Adipocyte (in vitro differentiated cells): ENCODE results near the gene OSGIN1.
"Not testable (repeated sequence)": the region's sequence is repeated elsewhere in the genome, so short reads cannot be mapped to it uniquely, and the experiment has no call there.

Source experiments
- DNase-seq: peaks from one replicate; pipeline ENCODE4 v3.0.0-alpha.2; 2015; ENCODE audit warnings: low read depth
- H3K27me3 ChIP-seq: replicated peaks from 2 replicates; pipeline ENCODE4 v1.7.0; 2013; ENCODE audit warnings: mild to moderate bottlenecking, low read length, moderate library complexity; ENCODE audit not compliant: control insufficient read depth, insufficient read depth
- H3K36me3 ChIP-seq: 2 replicates; pipeline ENCODE4 v1.7.0; 2013; ENCODE audit warnings: low read length, mild to moderate bottlenecking, moderate library complexity; ENCODE audit not compliant: control insufficient read depth, insufficient read depth, severe bottlenecking
- H3K4me1 ChIP-seq: 2 replicates; pipeline ENCODE4 v1.7.0; 2013; ENCODE audit warnings: mild to moderate bottlenecking, low read length, moderate library complexity; ENCODE audit not compliant: control insufficient read depth, insufficient read depth
- H3K4me3 ChIP-seq: 2 replicates; pipeline ENCODE4 v1.7.0; 2013; ENCODE audit warnings: mild to moderate bottlenecking, low read length, moderate library complexity
- H3K9ac ChIP-seq: 2 replicates; pipeline ENCODE4 v1.7.0; 2013; ENCODE audit warnings: mild to moderate bottlenecking, low read length, moderate library complexity
- H3K9me3 ChIP-seq: 2 replicates; pipeline ENCODE4 v1.7.0; 2013; ENCODE audit warnings: mild to moderate bottlenecking, low read length, moderate library complexity; ENCODE audit not compliant: control insufficient read depth

Gene OSGIN1

GRCh38 chr16:83945587-83945986 lies 7.5 kb upstream of the OSGIN1 start:
- no peak overlapping the region for H3K9ac ChIP-seq
- H3K4me1 ChIP-seq = no peaks in the 10 kb centered on the region
- H3K4me3 ChIP-seq = no peak overlapping the region
- peaks cover 28% of the 10 kb centered on the region for H3K27me3 ChIP-seq
- DNase-seq = no peak
- no peaks in the 10 kb centered on the region for H3K36me3 ChIP-seq
- H3K9me3 ChIP-seq = no peaks in the 10 kb centered on the region

GRCh38 chr16:83946154-83946780 lies 6.8 kb upstream of the OSGIN1 start:
- no peak for DNase-seq
- H3K4me3 ChIP-seq = no peak overlapping the region
- H3K9me3 ChIP-seq = no peaks in the 10 kb centered on the region
- H3K27me3 ChIP-seq = peaks cover 23% of the 10 kb centered on the region
- no peaks in the 10 kb centered on the region for H3K36me3 ChIP-seq
- H3K9ac ChIP-seq = no peak overlapping the region
- no peaks in the 10 kb centered on the region for H3K4me1 ChIP-seq

GRCh38 chr16:83946781-83947566 lies 6.1 kb upstream of the OSGIN1 start:
- no peaks in the 10 kb centered on the region for H3K4me1 ChIP-seq
- no peaks in the 10 kb centered on the region for H3K9me3 ChIP-seq
- no peak overlapping the region for H3K9ac ChIP-seq
- no peak for DNase-seq
- no peak overlapping the region for H3K4me3 ChIP-seq
- H3K27me3 ChIP-seq = peaks cover 23% of the 10 kb centered on the region
- no peaks in the 10 kb centered on the region for H3K36me3 ChIP-seq

GRCh38 chr16:83947642-83948234 lies 5.3 kb upstream of the OSGIN1 start:
- peaks cover 20% of the 10 kb centered on the region for H3K27me3 ChIP-seq
- H3K9ac ChIP-seq = no peak overlapping the region
- H3K36me3 ChIP-seq = no peaks in the 10 kb centered on the region
- no peaks in the 10 kb centered on the region for H3K9me3 ChIP-seq
- H3K4me3 ChIP-seq = no peak overlapping the region
- peaks cover 5% of the 10 kb centered on the region for H3K4me1 ChIP-seq
- DNase-seq = no peak

- Histone ChIP-seq H3K4me1 (peaks cover 12% of the 10 kb centered on the region), H3K9me3 (no peaks in the 10 kb centered on the region), H3K4me3 (no peak overlapping the region), H3K9ac (no peak overlapping the region), H3K27me3 (peaks cover 13% of the 10 kb centered on the region), H3K36me3 (no peaks in the 10 kb centered on the region)
- DNase-seq = no peak
Measured at GRCh38 chr16:83948914-83949723, 3.9 kb upstream of the OSGIN1 start.

- no peaks in the 10 kb centered on the region for H3K9me3 ChIP-seq
- H3K4me3 ChIP-seq = no peak overlapping the region
- H3K9ac ChIP-seq = no peak overlapping the region
- peaks cover 13% of the 10 kb centered on the region for H3K27me3 ChIP-seq
- no peak for DNase-seq
- no peaks in the 10 kb centered on the region for H3K36me3 ChIP-seq
- H3K4me1 ChIP-seq = peaks cover 17% of the 10 kb centered on the region
Measured at GRCh38 chr16:83949724-83950001, 3.4 kb upstream of the OSGIN1 start.

- H3K36me3 ChIP-seq, H3K27me3 ChIP-seq, DNase-seq, H3K4me3 ChIP-seq, H3K9me3 ChIP-seq, H3K9ac ChIP-seq: not testable (repeated sequence)
- H3K4me1 ChIP-seq = peaks cover 27% of the 10 kb centered on the region
Measured at GRCh38 chr16:83950862-83951399, 2.1 kb upstream of the OSGIN1 start.

- H3K9me3 ChIP-seq = no peaks in the 10 kb centered on the region
- no peak for DNase-seq
- no peak overlapping the region for H3K4me3 ChIP-seq
- H3K36me3 ChIP-seq = no peaks in the 10 kb centered on the region
- H3K4me1 ChIP-seq = peaks cover 27% of the 10 kb centered on the region
- peaks cover 9% of the 10 kb centered on the region for H3K27me3 ChIP-seq
- H3K9ac ChIP-seq = no peak overlapping the region
Measured at GRCh38 chr16:83951544-83951943, 1.5 kb upstream of the OSGIN1 start.

- peaks cover 27% of the 10 kb centered on the region for H3K4me1 ChIP-seq
- peak overlapping the region; percentile 88 for H3K9ac ChIP-seq
- H3K9me3 ChIP-seq = no peaks in the 10 kb centered on the region
- H3K4me3 ChIP-seq = peak overlapping the region; percentile 83
- no peaks in the 10 kb centered on the region for H3K36me3 ChIP-seq
- DNase-seq = no peak
- H3K27me3 ChIP-seq = no peaks in the 10 kb centered on the region
Measured at GRCh38 chr16:83952587-83952939, 477 bp upstream of the OSGIN1 start.

- DNase-seq = peak; percentile 42
- peaks cover 37% of the 10 kb centered on the region for H3K4me1 ChIP-seq
- H3K27me3 ChIP-seq = no peaks in the 10 kb centered on the region
- no peaks in the 10 kb centered on the region for H3K9me3 ChIP-seq
- H3K36me3 ChIP-seq = peaks cover 10% of the 10 kb centered on the region
- H3K4me3 ChIP-seq = peak overlapping the region; percentile 83
- peak overlapping the region; percentile 88 for H3K9ac ChIP-seq
Measured at GRCh38 chr16:83953796-83954576, 946 bp downstream of the OSGIN1 start.
